Endothelial cell of hepatic sinusoid (primary cell): Measurements from ENCODE around the gene BTBD1.
"Not testable (repeated sequence)": the region's sequence is repeated elsewhere in the genome, so short reads cannot be mapped to it uniquely, and the experiment has no call there.

Experiments used
- in situ Hi-C: cut with HindIII; loops from 2 replicates; pipeline ENCODE4 v1.10.0; 2017; ENCODE audit warnings: low sequenced_read_pairs

The BTBD1 gene

GRCh38 chr15:83098079-83098478, 31.0 kb upstream of the BTBD1 start:
- in situ Hi-C loops: no loop called here

GRCh38 chr15:83094583-83094982, 27.5 kb upstream of the BTBD1 start:
- in situ Hi-C loops: loop anchor here (5.0 kb wide), 1 partner anchor 58 kb away; no protein-coding TSS in a partner anchor

- in situ Hi-C loops: loop anchor here (5.0 kb wide), 1 partner anchor 60 kb away; no protein-coding TSS in a partner anchor
Observed at GRCh38 chr15:83092309-83092976, 25.4 kb upstream of the BTBD1 start.

GRCh38 chr15:83091965-83092308, 24.9 kb upstream of the BTBD1 start:
- in situ Hi-C loops: loop anchor here (5.0 kb wide), 1 partner anchor 60 kb away; no protein-coding TSS in a partner anchor

- in situ Hi-C loops: loop anchor here (5.0 kb wide), 1 partner anchor 62 kb away; no protein-coding TSS in a partner anchor
Observed at GRCh38 chr15:83090465-83090864, 23.4 kb upstream of the BTBD1 start.

- in situ Hi-C loops: no loop called here
Observed at GRCh38 chr15:83088876-83089275, 21.8 kb upstream of the BTBD1 start.

GRCh38 chr15:83087576-83087975, 20.5 kb upstream of the BTBD1 start:
- in situ Hi-C loops: no loop called here

GRCh38 chr15:83085864-83086552, 19.0 kb upstream of the BTBD1 start:
- in situ Hi-C loops: not testable (repeated sequence)

GRCh38 chr15:83085461-83085860, 18.4 kb upstream of the BTBD1 start:
- in situ Hi-C loops: not testable (repeated sequence)

- in situ Hi-C loops: no loop called here
Observed at GRCh38 chr15:83082730-83083386, 15.8 kb upstream of the BTBD1 start.

GRCh38 chr15:83081256-83082014, 14.4 kb upstream of the BTBD1 start:
- in situ Hi-C loops: no loop called here

GRCh38 chr15:83078712-83079111, 11.7 kb upstream of the BTBD1 start:
- in situ Hi-C loops: loop anchor here (5.0 kb wide), 1 partner anchor 99 kb away; no protein-coding TSS in a partner anchor

GRCh38 chr15:83077491-83078230, 10.6 kb upstream of the BTBD1 start:
- in situ Hi-C loops: loop anchor here (5.0 kb wide), 1 partner anchor 100 kb away; no protein-coding TSS in a partner anchor

GRCh38 chr15:83069211-83069642, 2.2 kb upstream of the BTBD1 start:
- in situ Hi-C loops: not testable (repeated sequence)

- in situ Hi-C loops: no loop called here
Observed at GRCh38 chr15:83068054-83068453, 1.0 kb upstream of the BTBD1 start.

- in situ Hi-C loops: no loop called here
Observed at GRCh38 chr15:83067638-83067962, 548 bp upstream of the BTBD1 start.

- in situ Hi-C loops: no loop called here
Observed at GRCh38 chr15:83066034-83066733, 868 bp downstream of the BTBD1 start.

GRCh38 chr15:83065431-83065830, 1.6 kb downstream of the BTBD1 start:
- in situ Hi-C loops: no loop called here

GRCh38 chr15:83064859-83065258, 2.2 kb downstream of the BTBD1 start:
- in situ Hi-C loops: no loop called here

- in situ Hi-C loops: no loop called here
Observed at GRCh38 chr15:83063551-83063950, 3.5 kb downstream of the BTBD1 start.
